Measurements from ENCODE around the gene ZNRF1.
A peak's percentile ranks its signal among the peaks of the same experiment; 100 is the strongest.

The ZNRF1 gene

GRCh38 chr16:75138233-75138632, 139.4 kb downstream of the ZNRF1 start:
- H3K4me3 ChIP-seq (ENCODE audit: low read length): no peak overlapping the region
- TF ChIP-seq ZNF274 (IDR thresholded peaks at IDR 0.05; ENCODE audit: low read depth, low read length): no peak

- H3K4me3 ChIP-seq (ENCODE audit: low read length): no peak overlapping the region
- no peak for TF ChIP-seq ZNF274 (IDR thresholded peaks at IDR 0.05; ENCODE audit: low read depth, low read length)
Observed at GRCh38 chr16:75138636-75139035, 139.8 kb downstream of the ZNRF1 start.

DNA sequence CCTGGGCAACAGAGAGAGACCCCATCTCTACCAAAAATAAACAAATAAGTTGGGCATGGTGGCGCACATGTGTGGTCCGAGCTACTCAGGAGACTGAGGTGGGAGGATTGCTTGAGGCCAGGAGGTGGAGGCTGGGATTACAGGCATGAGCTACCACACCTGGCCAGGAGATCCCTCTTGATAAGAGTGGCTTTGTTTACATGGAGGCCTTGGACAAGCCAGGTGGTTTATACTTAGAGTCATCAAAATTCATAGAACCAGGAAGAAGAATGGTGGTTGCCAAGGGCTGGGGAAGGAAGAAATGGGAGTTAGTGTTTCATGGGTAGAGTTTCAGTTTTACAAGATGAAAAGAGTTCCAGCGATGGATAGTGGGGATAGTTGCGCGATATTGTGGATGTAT, 140.7 kb downstream of the ZNRF1 start:
- TF ChIP-seq ZNF274 (IDR thresholded peaks at IDR 0.05; ENCODE audit: low read depth, low read length): no peak
- no peak overlapping the region for H3K4me3 ChIP-seq (ENCODE audit: low read length)

DNA sequence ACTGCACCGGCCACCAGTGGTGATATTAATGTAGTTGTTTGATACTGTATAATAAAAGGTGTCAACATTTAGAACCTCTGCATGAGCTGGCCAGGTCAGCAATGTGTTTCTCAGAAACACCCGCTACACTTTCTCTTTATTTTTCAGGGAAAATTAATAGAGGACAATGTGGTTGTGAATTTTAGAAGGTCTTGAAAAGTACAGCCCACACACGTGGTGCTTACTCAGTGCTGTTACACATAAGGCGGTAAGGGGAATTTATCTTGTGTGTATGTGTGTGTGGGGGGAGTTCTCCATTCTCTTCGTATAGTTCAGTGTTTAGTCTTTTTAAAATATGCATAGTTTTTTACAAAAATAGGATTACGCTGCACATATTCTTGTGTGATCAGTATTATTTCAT, 145.1 kb downstream of the ZNRF1 start:
- TF ChIP-seq ZNF274 (IDR thresholded peaks at IDR 0.05; ENCODE audit: low read depth, low read length): no peak
- no peak overlapping the region for H3K4me3 ChIP-seq (ENCODE audit: low read length)

DNA sequence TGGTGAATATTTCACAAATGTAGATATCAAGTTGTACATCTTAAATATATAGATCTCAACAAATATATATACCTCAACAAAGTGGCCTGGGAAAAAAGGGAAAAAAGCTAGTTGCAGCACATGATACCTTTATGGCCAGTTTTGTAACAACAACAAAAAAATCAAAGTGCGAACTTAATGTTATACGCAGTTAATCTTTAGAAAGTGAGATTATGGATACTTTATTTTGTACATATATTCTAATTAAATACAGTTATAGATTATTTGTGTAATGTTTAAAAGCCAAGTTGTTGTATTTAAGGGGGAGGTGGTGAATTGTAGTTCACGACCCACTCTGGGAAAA, 149.1 kb downstream of the ZNRF1 start:
- no peak overlapping the region for H3K4me3 ChIP-seq (ENCODE audit: low read length)
- TF ChIP-seq ZNF274 (IDR thresholded peaks at IDR 0.05; ENCODE audit: low read depth, low read length): no peak

DNA sequence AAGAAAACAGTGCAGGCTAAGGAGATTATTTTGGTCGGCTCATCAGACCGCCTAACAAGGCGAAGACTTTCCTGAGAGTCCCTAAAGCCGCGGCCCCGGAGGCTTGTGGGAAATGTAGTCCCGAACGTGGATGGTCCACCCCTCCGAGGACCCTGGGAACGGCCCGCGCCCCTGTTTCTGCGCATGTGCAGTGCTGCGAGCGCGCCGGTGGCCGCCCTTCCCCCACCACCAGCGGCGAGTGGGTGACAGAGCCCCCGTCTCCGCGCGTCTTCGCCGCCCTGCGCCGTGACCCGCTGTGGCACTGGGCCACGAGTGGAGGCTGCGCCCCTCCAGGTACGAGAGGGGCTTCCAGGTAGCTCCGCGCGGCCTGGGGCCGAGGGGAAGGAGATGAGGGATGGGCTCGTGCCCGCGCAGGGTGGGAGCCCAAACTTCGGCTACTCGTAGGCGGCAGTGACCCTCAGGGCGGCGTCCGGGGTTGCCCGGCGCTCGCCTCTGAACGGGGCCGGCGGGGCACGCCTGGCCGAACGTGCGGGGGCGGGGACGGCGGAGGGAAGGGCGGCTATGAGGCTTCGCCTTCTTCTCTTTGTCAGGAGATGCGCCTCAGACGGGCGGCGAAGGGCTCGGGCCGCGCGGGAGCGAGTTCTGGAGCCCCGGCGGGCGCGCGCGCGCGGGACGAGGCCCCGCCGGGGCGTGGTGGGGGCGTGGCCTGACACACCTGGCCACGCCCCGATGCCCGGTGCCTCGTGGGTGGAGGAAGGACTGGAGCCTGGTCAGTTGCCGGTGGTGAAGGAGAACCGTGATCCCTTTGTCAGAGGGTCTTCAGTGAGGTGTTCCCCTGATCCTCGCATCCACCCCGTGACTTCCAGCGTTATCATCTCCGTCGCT, 149.7 kb downstream of the ZNRF1 start, which contains the start of gene ZFP1:
Gene ZFP1, plus strand, starts transcription at position 214 of the 885 bp plus-strand sequence. CDS start 4,428 bp downstream, outside the sequence.
- H3K4me3 ChIP-seq (ENCODE audit: low read length): peak within 1 kb of the TSS; percentile 78
- no peak for TF ChIP-seq ZNF274 (IDR thresholded peaks at IDR 0.05; ENCODE audit: low read depth, low read length)

DNA sequence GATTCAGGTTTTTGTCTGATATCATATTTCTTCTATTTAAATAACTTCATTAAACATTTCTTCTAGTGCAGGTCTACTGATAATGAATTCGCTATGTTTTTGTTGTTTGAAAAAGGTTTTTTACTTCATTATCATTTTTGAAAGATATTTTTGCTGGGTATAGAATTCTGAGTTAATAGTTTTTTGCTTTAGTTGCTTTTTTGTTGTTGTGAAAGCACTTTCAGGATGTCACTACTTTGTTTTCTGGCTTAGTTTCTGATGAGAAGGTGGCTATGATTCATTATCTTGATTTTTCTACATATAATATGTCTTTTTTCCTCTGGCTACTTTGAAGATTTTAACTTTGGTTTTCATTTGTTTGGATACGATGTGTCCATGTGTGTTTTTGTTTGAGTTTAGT, 153.0 kb downstream of the ZNRF1 start:
- TF ChIP-seq ZNF274 (IDR thresholded peaks at IDR 0.05; ENCODE audit: low read depth, low read length): no peak
- H3K4me3 ChIP-seq (ENCODE audit: low read length): no peak overlapping the region

DNA sequence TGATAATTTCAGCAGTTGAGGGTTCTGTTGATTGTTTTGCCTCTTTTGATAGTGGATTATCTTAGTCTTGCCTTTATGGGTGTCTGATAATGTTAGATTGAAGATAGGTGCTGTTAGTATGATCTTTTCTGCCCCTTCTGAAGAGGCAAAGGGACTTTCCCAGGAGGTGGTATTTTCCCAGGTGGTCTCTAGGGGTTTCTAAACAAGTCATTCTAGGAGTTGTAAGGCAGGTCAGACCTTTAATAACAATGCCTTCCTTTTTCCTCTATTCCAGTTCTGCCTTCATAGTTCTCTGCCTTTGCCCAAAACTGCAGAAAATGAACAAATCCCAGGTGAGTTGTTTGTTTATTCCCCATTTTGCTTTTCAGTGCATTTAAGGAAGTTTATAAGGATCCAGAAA, 153.8 kb downstream of the ZNRF1 start:
- no peak for TF ChIP-seq ZNF274 (IDR thresholded peaks at IDR 0.05; ENCODE audit: low read depth, low read length)
- no peak overlapping the region for H3K4me3 ChIP-seq (ENCODE audit: low read length)

DNA sequence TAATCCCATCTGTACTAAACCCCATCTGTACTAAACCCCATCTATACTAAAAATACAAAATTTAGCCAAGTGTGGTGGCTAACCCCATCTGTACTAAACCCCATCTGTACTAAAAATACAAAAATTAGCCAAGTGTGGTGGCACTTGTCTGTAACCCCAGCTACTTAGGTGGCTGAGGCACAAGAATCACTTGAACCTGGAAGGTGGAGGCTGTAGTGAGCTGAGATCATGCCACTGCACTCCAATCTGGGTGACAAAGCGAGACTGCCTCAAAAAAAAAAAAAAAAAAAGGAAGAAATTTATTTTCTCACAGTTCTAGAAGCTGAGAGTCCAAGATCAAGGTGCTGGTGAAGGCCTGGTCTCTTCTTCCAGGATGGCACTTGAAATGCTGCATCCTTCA, 161.6 kb downstream of the ZNRF1 start:
- no peak for TF ChIP-seq ZNF274 (IDR thresholded peaks at IDR 0.05; ENCODE audit: low read depth, low read length)
- H3K4me3 ChIP-seq (ENCODE audit: low read length): no peak overlapping the region
